B cell (primary cell): ENCODE measurements around the gene PCP4.

Experiments
- EZH2 ChIP-seq: IDR thresholded peaks from 2 replicates; pipeline ENCODE4 v1.6.1; 2012; ENCODE audit warnings: borderline replicate concordance, low read depth, mild to moderate bottlenecking, moderate library complexity, low read length; ENCODE audit not compliant: insufficient read depth, poor library complexity, severe bottlenecking
- TF ChIP-seq, protein P1 (sequence below): fragments of 200-600 bp; IDR thresholded peaks from one replicate; pipeline ENCODE4 v1.8.0; 2022; ENCODE audit warnings: antibody characterized with exemption, mild to moderate bottlenecking

DNA sequence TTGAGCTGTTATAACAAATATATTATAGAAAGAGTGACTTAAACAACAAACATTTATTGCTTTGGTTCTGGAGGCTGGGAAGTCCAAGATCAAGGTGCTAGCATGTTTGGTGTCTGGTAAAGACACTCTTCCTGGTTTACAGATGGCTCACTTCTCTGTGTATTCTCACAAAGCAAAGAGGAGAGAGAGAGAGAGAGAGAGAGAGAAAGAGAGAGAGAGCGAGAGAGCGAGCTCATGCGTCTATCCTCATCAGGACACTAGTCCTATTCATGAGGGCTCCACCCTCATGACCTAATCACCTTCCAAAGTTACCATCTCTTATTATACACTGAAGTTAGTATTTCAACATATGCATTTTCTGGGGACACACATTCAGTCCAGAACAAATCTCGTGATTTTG, 32.7 kb upstream of the PCP4 start:
- TF ChIP-seq, protein P1, sequence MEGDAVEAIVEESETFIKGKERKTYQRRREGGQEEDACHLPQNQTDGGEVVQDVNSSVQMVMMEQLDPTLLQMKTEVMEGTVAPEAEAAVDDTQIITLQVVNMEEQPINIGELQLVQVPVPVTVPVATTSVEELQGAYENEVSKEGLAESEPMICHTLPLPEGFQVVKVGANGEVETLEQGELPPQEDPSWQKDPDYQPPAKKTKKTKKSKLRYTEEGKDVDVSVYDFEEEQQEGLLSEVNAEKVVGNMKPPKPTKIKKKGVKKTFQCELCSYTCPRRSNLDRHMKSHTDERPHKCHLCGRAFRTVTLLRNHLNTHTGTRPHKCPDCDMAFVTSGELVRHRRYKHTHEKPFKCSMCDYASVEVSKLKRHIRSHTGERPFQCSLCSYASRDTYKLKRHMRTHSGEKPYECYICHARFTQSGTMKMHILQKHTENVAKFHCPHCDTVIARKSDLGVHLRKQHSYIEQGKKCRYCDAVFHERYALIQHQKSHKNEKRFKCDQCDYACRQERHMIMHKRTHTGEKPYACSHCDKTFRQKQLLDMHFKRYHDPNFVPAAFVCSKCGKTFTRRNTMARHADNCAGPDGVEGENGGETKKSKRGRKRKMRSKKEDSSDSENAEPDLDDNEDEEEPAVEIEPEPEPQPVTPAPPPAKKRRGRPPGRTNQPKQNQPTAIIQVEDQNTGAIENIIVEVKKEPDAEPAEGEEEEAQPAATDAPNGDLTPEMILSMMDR = no peak
- TF ChIP-seq EZH2 = no peak
